Lower lobe of right lung (tissue), 2 donors: ENCODE measurements around the gene PCED1B. TPM values are rescaled to one million over a fixed set of nuclear protein-coding genes. Genes with fewer than 3 reads are reported as not detected.

ENCODE experiments used
- ATAC-seq, 2 donors: fragments of 200-7000 bp; cut with Tn5 transposase; one replicate each; pipeline ENCODE4 v1.9.1; 2020 to 2022; ENCODE audit warnings: mild to moderate bottlenecking in 2 of 2, moderate library complexity in 2 of 2
- DNase-seq: peaks from one replicate; pipeline ENCODE4 v3.0.0-alpha.2; 2020
- H3K27ac ChIP-seq: fragments of 200-600 bp; one replicate; pipeline ENCODE4 v1.8.0; 2022
- H3K27me3 ChIP-seq: fragments of 200-600 bp; one replicate; pipeline ENCODE4 v1.8.0; 2022; ENCODE audit warnings: low read depth
- H3K36me3 ChIP-seq: fragments of 200-600 bp; one replicate; pipeline ENCODE4 v1.8.0; 2022; ENCODE audit warnings: mild to moderate bottlenecking
- H3K4me1 ChIP-seq: fragments of 200-600 bp; one replicate; pipeline ENCODE4 v1.8.0; 2022
- H3K4me3 ChIP-seq: fragments of 200-600 bp; one replicate; pipeline ENCODE4 v1.8.0; 2022; ENCODE audit warnings: mild to moderate bottlenecking
- H3K9me3 ChIP-seq: fragments of 200-600 bp; one replicate; pipeline ENCODE4 v1.8.0; 2022
- intact Hi-C: fragments of 100-400 bp; cut with DNase I; formaldehyde crosslinking; loops from one replicate; pipeline ENCODE4 v1.11.0; 2022
- total RNA-seq: library from RNA; stranded (reverse); fragmentation: NEBNext Ultra II Directional; extraction: Animal tissue kit (Norgen Biotek cat#: 25700); gene quantifications from one replicate; pipeline ENCODE4 v1.2.1, GENCODE V29; 2021
- TF ChIP-seq, protein P1 (sequence below): fragments of 200-600 bp; IDR thresholded peaks from one replicate; pipeline ENCODE4 v1.8.0; 2022; ENCODE audit warnings: antibody characterized with exemption, mild to moderate bottlenecking
- donor health status: DM: no; HTN: yes; CAD: no; lungs with severe emphysema.

The PCED1B gene
- total RNA-seq, 1 donor from 2014 or later = 13.4 TPM

DNA sequence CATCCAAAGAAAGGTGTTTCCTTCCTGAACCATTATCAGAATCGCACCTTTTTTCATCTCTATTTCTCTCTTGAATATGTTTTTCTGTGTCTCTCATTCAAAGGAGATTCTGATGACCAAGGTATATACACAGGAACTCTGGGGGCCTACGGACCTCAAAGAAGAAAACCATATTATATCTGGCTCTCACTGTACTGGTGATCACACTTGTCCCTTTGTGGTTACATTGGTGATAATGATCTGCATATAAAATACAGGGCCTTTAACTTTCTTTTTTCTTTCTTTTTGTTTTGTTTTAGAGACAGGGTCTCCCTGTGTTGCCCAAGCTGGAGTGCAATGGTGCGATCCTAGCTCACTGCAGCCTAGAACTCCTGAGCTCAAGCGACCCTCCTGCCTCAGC lies 185.5 kb downstream of the PCED1B start:
- no peaks in the 10 kb centered on the region for H3K36me3 ChIP-seq
- no peaks in the 10 kb centered on the region for H3K27me3 ChIP-seq
- ATAC-seq (no peak), DNase-seq (no peak)
- no peak overlapping the region for H3K27ac ChIP-seq
- no peaks in the 10 kb centered on the region for H3K4me1 ChIP-seq
- no peak overlapping the region for H3K4me3 ChIP-seq
- no peaks in the 10 kb centered on the region for H3K9me3 ChIP-seq
- TF ChIP-seq, protein P1, sequence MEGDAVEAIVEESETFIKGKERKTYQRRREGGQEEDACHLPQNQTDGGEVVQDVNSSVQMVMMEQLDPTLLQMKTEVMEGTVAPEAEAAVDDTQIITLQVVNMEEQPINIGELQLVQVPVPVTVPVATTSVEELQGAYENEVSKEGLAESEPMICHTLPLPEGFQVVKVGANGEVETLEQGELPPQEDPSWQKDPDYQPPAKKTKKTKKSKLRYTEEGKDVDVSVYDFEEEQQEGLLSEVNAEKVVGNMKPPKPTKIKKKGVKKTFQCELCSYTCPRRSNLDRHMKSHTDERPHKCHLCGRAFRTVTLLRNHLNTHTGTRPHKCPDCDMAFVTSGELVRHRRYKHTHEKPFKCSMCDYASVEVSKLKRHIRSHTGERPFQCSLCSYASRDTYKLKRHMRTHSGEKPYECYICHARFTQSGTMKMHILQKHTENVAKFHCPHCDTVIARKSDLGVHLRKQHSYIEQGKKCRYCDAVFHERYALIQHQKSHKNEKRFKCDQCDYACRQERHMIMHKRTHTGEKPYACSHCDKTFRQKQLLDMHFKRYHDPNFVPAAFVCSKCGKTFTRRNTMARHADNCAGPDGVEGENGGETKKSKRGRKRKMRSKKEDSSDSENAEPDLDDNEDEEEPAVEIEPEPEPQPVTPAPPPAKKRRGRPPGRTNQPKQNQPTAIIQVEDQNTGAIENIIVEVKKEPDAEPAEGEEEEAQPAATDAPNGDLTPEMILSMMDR = no peak
- intact Hi-C loops = no loop called here

DNA sequence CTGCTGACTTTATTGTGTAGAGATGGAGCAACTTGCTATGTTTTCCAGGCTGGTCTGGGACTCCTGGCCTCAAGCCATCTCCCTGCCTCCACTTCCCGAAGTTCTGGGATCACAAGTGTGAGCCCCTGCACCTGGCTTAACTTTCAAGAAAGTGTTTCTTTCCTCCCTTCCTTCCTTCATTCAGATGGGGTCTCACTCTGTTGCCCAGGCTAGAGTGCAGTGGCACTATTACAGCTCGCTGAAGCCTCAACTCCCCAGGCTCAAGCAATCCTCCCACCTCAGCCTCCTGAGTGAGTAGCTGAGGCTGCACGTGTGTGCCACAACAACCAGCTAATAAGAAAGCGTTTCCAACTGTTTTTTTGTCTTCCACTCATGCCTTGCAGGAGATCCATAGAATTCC lies 186.0 kb downstream of the PCED1B start:
- TF ChIP-seq, protein P1 = no peak
- H3K27me3 ChIP-seq = no peaks in the 10 kb centered on the region
- no peaks in the 10 kb centered on the region for H3K36me3 ChIP-seq
- no peak overlapping the region for H3K4me3 ChIP-seq
- DNase-seq (no peak), ATAC-seq (no peak)
- no peak overlapping the region for H3K27ac ChIP-seq
- no peaks in the 10 kb centered on the region for H3K4me1 ChIP-seq
- no peaks in the 10 kb centered on the region for H3K9me3 ChIP-seq
- intact Hi-C loops = no loop called here

DNA sequence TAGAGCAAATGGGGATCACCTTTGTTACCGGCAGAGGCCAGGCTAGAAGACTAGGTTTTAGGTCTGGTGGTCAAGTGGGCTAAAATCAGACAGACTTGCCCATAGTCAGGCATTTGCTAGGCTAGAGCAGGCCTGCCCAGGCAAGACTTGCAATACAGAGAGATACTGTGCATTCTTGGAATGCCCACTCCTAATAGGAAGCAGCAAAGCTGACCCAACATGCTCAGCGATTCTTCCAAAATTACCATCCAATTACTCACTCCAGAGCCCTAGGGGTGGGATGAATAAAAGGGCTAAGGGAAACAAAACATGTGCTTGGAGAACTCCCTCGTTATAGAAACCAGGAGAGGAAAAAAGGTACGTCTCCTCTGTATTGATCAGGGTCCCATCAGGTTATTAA lies 188.2 kb downstream of the PCED1B start:
- DNase-seq = no peak
- TF ChIP-seq, protein P1 = no peak
- no peak for ATAC-seq
- Histone ChIP-seq H3K27me3 (no peaks in the 10 kb centered on the region), H3K9me3 (no peaks in the 10 kb centered on the region), H3K36me3 (no peaks in the 10 kb centered on the region), H3K4me1 (no peaks in the 10 kb centered on the region), H3K27ac (no peak overlapping the region), H3K4me3 (no peak overlapping the region)
- intact Hi-C loops = no loop called here

GRCh38 chr12:47268501-47269454 lies 189.4 kb downstream of the PCED1B start:
- ATAC-seq = no peak
- H3K4me1 ChIP-seq = no peaks in the 10 kb centered on the region
- intact Hi-C loops = no loop called here
- no peaks in the 10 kb centered on the region for H3K27me3 ChIP-seq
- no peaks in the 10 kb centered on the region for H3K9me3 ChIP-seq
- no peak for DNase-seq
- H3K4me3 ChIP-seq = no peak overlapping the region
- no peaks in the 10 kb centered on the region for H3K36me3 ChIP-seq
- TF ChIP-seq, protein P1 = no peak
- H3K27ac ChIP-seq = no peak overlapping the region

DNA sequence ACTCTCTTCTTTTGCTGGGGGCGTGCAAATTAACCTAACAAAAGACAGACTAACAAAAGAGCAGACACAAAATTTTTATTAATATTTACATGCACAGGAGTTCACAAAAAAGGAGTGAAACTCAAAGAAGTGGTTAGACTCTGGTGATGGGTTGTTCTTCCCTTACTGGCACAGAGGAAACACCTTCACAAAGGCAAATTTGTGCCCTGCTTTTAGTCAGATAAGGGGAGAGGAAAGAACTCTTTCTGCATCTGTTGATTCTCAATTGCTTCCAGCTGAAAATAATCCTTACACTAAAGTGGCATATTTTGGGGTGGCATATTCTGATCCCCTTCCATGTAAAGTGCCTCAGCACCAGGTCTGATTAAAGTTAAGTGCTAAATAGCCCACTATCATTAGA lies 190.5 kb downstream of the PCED1B start:
- no peaks in the 10 kb centered on the region for H3K27me3 ChIP-seq
- H3K27ac ChIP-seq = no peak overlapping the region
- intact Hi-C loops = no loop called here
- H3K9me3 ChIP-seq = no peaks in the 10 kb centered on the region
- no peaks in the 10 kb centered on the region for H3K36me3 ChIP-seq
- no peaks in the 10 kb centered on the region for H3K4me1 ChIP-seq
- no peak for DNase-seq
- no peak overlapping the region for H3K4me3 ChIP-seq
- no peak for ATAC-seq
- TF ChIP-seq, protein P1 = no peak
